ENCODE data around the gene RPA1. TPM values are rescaled to one million over a fixed set of nuclear protein-coding genes. Genes with fewer than 3 reads are reported as not detected.

RPA1 gene
- total RNA-seq, 4 donors from 2014 or later = 22.9 to 30.8 (median 29.2) TPM

GRCh38 chr17:1937461-1937860, 107.7 kb downstream of the RPA1 start:
- Histone ChIP-seq H3K9me3 (no peaks in the 10 kb centered on the region), H3K36me3 (peaks cover 0 to 3% (median 0%) of the 10 kb centered on the region in 4 donors), H3K27ac (replicated peaks in 1 of 4) (no peak overlapping the region), H3K4me1 (peaks cover 0 to 11% (median 7%) of the 10 kb centered on the region in 4 donors), H3K27me3 (peaks cover 0 to 13% (median 0%) of the 10 kb centered on the region in 4 donors), H3K4me3 (no peak overlapping the region)
- DNase-seq (ENCODE audit: extremely low spot score) = no peak
- 91% methylated on average over 16 of the region's 25 CpGs for WGBS
- no peak for TF ChIP-seq POLR2A (IDR thresholded peaks at IDR 0.05; ENCODE audit: low read depth)
- TF ChIP-seq POLR2AphosphoS5 (IDR thresholded peaks at IDR 0.05) = no peak
- TF ChIP-seq EP300 (IDR thresholded peaks at IDR 0.05) = no peak
- TF ChIP-seq, protein P1, sequence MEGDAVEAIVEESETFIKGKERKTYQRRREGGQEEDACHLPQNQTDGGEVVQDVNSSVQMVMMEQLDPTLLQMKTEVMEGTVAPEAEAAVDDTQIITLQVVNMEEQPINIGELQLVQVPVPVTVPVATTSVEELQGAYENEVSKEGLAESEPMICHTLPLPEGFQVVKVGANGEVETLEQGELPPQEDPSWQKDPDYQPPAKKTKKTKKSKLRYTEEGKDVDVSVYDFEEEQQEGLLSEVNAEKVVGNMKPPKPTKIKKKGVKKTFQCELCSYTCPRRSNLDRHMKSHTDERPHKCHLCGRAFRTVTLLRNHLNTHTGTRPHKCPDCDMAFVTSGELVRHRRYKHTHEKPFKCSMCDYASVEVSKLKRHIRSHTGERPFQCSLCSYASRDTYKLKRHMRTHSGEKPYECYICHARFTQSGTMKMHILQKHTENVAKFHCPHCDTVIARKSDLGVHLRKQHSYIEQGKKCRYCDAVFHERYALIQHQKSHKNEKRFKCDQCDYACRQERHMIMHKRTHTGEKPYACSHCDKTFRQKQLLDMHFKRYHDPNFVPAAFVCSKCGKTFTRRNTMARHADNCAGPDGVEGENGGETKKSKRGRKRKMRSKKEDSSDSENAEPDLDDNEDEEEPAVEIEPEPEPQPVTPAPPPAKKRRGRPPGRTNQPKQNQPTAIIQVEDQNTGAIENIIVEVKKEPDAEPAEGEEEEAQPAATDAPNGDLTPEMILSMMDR (IDR thresholded peaks at IDR 0.05) = no peak
- intact Hi-C loops (cut with DNase I) = no loop called here

DNA sequence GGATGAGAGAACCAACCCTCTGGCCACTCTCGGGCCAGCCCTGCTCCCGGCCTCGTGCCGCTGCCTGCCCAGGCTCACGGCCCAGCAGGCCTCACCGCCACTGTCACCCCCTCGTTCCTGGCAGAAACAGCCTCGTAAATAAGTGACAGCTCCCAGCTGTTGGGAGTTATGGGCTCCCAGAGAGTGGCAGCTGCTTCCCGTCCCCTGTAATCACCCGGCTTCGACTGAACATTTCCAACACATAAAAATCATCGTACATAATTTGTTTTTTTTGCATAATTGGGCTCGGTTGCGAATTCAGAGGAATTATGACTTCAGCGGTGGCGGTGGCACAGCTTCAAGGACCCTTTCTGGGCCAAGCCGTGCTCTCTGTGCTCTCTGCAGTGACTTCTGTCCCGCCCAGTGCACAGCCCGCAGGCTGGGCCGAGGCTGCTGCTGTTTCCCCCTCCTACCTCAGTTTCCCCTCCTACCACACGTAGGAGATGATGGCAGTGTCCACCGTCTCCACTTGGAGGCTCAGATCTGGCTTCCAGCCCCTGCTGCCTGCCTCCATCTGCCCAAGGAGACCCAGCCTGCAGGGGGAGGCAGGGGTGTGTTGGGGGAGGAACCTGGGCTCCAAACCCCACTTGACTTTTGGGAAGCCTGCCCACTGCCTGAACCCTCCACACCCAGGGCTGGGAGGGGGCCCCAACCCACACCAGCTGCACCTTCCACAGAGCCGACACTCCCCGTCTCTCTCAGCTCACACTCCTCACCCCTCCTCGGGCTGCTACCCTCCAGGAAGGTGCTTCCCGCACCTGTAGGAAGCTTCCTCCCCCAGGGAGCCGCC, 110.4 kb downstream of the RPA1 start:
- peaks cover 0 to 7% (median 3%) of the 10 kb centered on the region in 4 donors for H3K4me1 ChIP-seq
- H3K27me3 ChIP-seq = peaks cover 0 to 13% (median 0%) of the 10 kb centered on the region in 4 donors
- H3K36me3 ChIP-seq = peaks cover 0 to 3% (median 0%) of the 10 kb centered on the region in 4 donors
- WGBS = 79% methylated on average over 15 of the region's 27 CpGs
- no peak for TF ChIP-seq POLR2A (IDR thresholded peaks at IDR 0.05; ENCODE audit: low read depth)
- TF ChIP-seq EP300 (IDR thresholded peaks at IDR 0.05) = no peak
- TF ChIP-seq, protein P1 (IDR thresholded peaks at IDR 0.05) = no peak
- TF ChIP-seq POLR2AphosphoS5 (IDR thresholded peaks at IDR 0.05) = no peak
- DNase-seq (ENCODE audit: extremely low spot score) = no peak
- H3K27ac ChIP-seq (replicated peaks in 1 of 4) = no peak overlapping the region
- H3K9me3 ChIP-seq = no peaks in the 10 kb centered on the region
- no peak overlapping the region for H3K4me3 ChIP-seq
- intact Hi-C loops (cut with DNase I) = no loop called here

GRCh38 chr17:1940810-1941185, 111.0 kb downstream of the RPA1 start:
- H3K4me3 ChIP-seq = no peak overlapping the region
- peaks cover 0 to 13% (median 0%) of the 10 kb centered on the region in 4 donors for H3K27me3 ChIP-seq
- WGBS = 85% methylated on average over 7 of the region's 10 CpGs
- TF ChIP-seq, protein P1 (IDR thresholded peaks at IDR 0.05) = no peak
- no peak for TF ChIP-seq EP300 (IDR thresholded peaks at IDR 0.05)
- TF ChIP-seq POLR2A (IDR thresholded peaks at IDR 0.05; ENCODE audit: low read depth) = no peak
- no peak for TF ChIP-seq POLR2AphosphoS5 (IDR thresholded peaks at IDR 0.05)
- H3K36me3 ChIP-seq = peaks cover 0 to 3% (median 0%) of the 10 kb centered on the region in 4 donors
- no peak overlapping the region for H3K27ac ChIP-seq (replicated peaks in 1 of 4)
- peaks cover 0 to 7% (median 3%) of the 10 kb centered on the region in 4 donors for H3K4me1 ChIP-seq
- DNase-seq (ENCODE audit: extremely low spot score) = no peak
- intact Hi-C loops (cut with DNase I) = no loop called here
- no peaks in the 10 kb centered on the region for H3K9me3 ChIP-seq

DNA sequence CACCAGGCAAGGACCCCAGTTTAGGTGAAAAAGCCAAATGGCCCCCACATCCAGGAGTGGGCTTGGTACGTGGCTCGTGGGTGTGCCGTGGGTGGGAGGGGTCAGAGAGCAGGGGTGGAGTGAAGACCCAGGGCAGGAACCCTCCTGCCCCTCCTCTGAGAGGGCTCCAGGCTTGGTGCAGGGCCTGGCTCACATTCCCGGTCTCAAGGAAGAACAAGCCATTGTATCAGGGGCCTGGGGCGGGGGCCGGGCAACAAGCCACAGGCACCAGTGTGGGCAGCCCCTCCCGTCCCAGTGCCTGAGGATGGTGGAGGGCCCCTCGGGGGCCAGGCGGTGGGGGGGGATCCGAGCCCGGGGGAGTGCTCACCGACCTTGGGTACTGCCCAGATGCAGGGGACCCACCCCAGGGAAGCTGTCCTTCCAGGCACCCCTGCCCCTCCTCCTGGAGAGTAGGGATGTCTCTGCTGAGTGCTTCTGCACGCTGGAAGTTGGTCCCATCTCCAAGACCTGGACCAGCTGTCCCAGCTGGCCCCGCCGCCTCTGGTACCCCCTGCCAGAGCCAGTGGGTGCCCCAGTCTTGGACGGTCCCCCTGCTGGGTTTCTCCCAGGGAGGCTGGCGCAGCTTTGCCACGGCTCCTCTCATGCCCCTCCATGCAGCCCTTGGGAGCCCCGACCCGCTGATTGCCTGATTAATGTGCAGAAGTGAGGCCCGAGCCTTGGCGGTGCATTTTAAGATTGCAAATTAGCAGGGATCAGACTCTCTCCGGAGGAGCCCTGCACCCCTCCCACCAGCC, 111.7 kb downstream of the RPA1 start:
- TF ChIP-seq POLR2AphosphoS5 (IDR thresholded peaks at IDR 0.05) (no peak), EP300 (IDR thresholded peaks at IDR 0.05) (no peak)
- no peak for DNase-seq (ENCODE audit: extremely low spot score)
- H3K9me3 ChIP-seq = no peaks in the 10 kb centered on the region
- peaks cover 0 to under 1% (median 0%) of the 10 kb centered on the region in 4 donors for H3K36me3 ChIP-seq
- H3K27me3 ChIP-seq = peaks cover 0 to 13% (median 0%) of the 10 kb centered on the region in 4 donors
- intact Hi-C loops (cut with DNase I) = no loop called here
- H3K4me1 ChIP-seq = peaks cover 0 to 7% (median 3%) of the 10 kb centered on the region in 4 donors
- H3K4me3 ChIP-seq = no peak overlapping the region
- 66% methylated on average over 19 of the region's 23 CpGs for WGBS
- no peak overlapping the region for H3K27ac ChIP-seq (replicated peaks in 1 of 4)

GRCh38 chr17:1942066-1942365, 112.2 kb downstream of the RPA1 start:
- intact Hi-C loops (cut with DNase I) = no loop called here
- no peak for DNase-seq (ENCODE audit: extremely low spot score)
- Histone ChIP-seq H3K27ac (replicated peaks in 1 of 4) (no peak overlapping the region), H3K9me3 (no peaks in the 10 kb centered on the region), H3K36me3 (no peaks in the 10 kb centered on the region), H3K4me3 (no peak overlapping the region), H3K27me3 (peaks cover 0 to 13% (median 0%) of the 10 kb centered on the region in 4 donors), H3K4me1 (peaks cover 0 to 7% (median 3%) of the 10 kb centered on the region in 4 donors)
- 80% methylated on average over 6 of the region's 7 CpGs for WGBS
- TF ChIP-seq EP300 (IDR thresholded peaks at IDR 0.05) (no peak), POLR2A (IDR thresholded peaks at IDR 0.05; ENCODE audit: low read depth) (no peak), POLR2AphosphoS5 (IDR thresholded peaks at IDR 0.05) (no peak)
- TF ChIP-seq, protein P1 (IDR thresholded peaks at IDR 0.05) = no peak
